Spleen (tissue), 7 donors: Measurements from ENCODE around the gene KMT5C.

Experiments
- POLR2A ChIP-seq, 3 donors: fragments of 450-650 bp; IDR thresholded peaks; one replicate each; pipeline ENCODE4 v1.5.1; 2017; ENCODE audit warnings: antibody characterized with exemption in 3 of 3, mild to moderate bottlenecking in 1 of 3
- POLR2AphosphoS5 ChIP-seq, 3 donors: sonication (generic); formaldehyde crosslinking; IDR thresholded peaks; one replicate each; pipeline ENCODE4 v1.5.1; 2017; ENCODE audit warnings: antibody characterized with exemption in 3 of 3
- TF ChIP-seq, protein P1 (sequence below), 11 experiments: fragments of 200-600 bp in 7 of 11; fragments of 450-650 bp in 4 of 11; sonication (generic) in 4 of 11; IDR thresholded peaks in 8 of 11; conservative IDR thresholded peaks in 3 of 11; 1 replicate in 7 of 11; 2 replicates in 4 of 11; pipeline versions ENCODE4 v1.4.0 to v1.8.0; 2016 to 2021; ENCODE audit warnings: antibody characterized with exemption in 11 of 11, inconsistent platforms in 4 of 11, mild to moderate bottlenecking in 1 of 11
- donor health status: DM: no; HTN: no; CAD: no; lungs with moderate emphysema.
- donor health status: DM: no; HTN: no; CAD: no.
- donor health status: DM: no; HTN: no; CAD: no.

DNA sequence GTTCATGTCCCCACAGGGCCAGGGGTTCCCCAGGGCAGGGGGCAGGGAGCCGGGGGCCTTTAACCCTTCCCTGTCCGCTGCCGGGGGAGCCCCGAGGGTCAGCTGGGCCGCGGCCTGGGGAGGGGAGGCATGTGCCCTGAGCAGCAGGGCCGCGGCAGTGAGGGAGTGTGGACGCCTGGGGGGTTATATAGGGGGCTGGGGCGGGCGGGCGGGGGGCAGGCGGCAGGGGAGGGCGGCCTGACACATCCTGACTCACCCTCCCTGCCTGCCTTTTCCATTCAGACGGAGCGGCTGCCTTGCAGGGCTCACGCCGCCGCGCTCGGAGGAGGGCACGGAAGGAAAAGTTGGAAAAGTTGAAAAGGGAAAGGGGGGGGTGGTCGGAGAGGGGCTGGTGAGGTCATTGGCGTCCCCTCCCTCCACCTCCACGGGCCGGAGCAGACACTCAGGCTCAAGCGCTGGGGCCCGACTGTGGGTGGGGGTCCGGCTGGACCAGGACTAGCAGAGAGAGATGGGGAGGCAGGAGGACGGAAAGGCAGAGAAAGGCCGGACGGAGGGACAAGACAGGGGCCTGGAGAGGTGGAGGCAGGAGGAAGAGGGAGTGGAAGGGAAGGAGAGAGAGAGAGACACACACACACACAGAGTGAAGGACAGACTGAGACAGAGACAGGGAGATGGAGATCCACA is 30.8 kb downstream of the KMT5C start, which contains the start of gene IL11:
- TF ChIP-seq, protein P1, sequence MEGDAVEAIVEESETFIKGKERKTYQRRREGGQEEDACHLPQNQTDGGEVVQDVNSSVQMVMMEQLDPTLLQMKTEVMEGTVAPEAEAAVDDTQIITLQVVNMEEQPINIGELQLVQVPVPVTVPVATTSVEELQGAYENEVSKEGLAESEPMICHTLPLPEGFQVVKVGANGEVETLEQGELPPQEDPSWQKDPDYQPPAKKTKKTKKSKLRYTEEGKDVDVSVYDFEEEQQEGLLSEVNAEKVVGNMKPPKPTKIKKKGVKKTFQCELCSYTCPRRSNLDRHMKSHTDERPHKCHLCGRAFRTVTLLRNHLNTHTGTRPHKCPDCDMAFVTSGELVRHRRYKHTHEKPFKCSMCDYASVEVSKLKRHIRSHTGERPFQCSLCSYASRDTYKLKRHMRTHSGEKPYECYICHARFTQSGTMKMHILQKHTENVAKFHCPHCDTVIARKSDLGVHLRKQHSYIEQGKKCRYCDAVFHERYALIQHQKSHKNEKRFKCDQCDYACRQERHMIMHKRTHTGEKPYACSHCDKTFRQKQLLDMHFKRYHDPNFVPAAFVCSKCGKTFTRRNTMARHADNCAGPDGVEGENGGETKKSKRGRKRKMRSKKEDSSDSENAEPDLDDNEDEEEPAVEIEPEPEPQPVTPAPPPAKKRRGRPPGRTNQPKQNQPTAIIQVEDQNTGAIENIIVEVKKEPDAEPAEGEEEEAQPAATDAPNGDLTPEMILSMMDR (IDR thresholded peaks at IDR 0.05 in 8 of 11, conservative IDR thresholded peaks at IDR 0.05 in 3 of 11), result no peak
- TF ChIP-seq POLR2A (IDR thresholded peaks at IDR 0.05) (no peak), POLR2AphosphoS5 (IDR thresholded peaks at IDR 0.05) (no peak)
